Measurements from ENCODE around the gene INIP.
A peak's percentile ranks its signal among the peaks of the same experiment; 100 is the strongest.

Gene INIP

GRCh38 chr9:112753725-112754124 is 35.8 kb upstream of the INIP start:
- Histone ChIP-seq H3K23ac (ENCODE audit: low read length in 2 of 2) (no peak overlapping the region), H3K27ac (ENCODE audit: low read length, poor library complexity, severe bottlenecking) (peak overlapping the region; percentile 1), H3K9me3 (ENCODE audit: control insufficient read depth, low read length) (no peaks in the 10 kb centered on the region), H2AFZ (ENCODE audit: low read depth, low read length) (no peak overlapping the region), H2BK120ac (ENCODE audit: low read depth, low read length) (no peak overlapping the region), H3K18ac (ENCODE audit: low read depth in 1 of 2, low read length in 2 of 2) (no peak overlapping the region), H2BK15ac (ENCODE audit: low read depth, poor library complexity, severe bottlenecking) (no peak overlapping the region), H3K4me1 (ENCODE audit: control insufficient read depth, insufficient read depth, low read depth, low read length) (peaks cover 16% of the 10 kb centered on the region), H4K8ac (ENCODE audit: low read length) (no peak overlapping the region), H3K79me1 (replicated peaks; ENCODE audit: low read length, poor library complexity, severe bottlenecking) (peaks cover 31% of the 10 kb centered on the region), H2AK5ac (ENCODE audit: low read length, severe bottlenecking) (peak overlapping the region; percentile 91), H3K14ac (ENCODE audit: low read length in 2 of 2) (peak overlapping the region in 1 of 2 experiments; percentile 27), H4K91ac (ENCODE audit: low read length) (no peak overlapping the region), H2BK12ac (ENCODE audit: low read length in 2 of 2) (peak overlapping the region in 1 of 2 experiments; percentile 75), H3K4ac (ENCODE audit: low read depth in 1 of 2, low read length in 2 of 2) (no peak overlapping the region), H3K4me3 (ENCODE audit: insufficient read depth in 1 of 2, low read depth in 1 of 2, low read length in 2 of 2) (no peak overlapping the region), H3K9ac (ENCODE audit: low read length) (peak overlapping the region; percentile 39), H3K36me3 (ENCODE audit: control insufficient read depth in 1 of 2, insufficient read depth in 2 of 2, low read depth in 1 of 2, low read length in 2 of 2) (peaks cover 0 to 4% of the 10 kb centered on the region in 2 experiments), H3K4me2 (ENCODE audit: low read length, poor library complexity, severe bottlenecking) (no peak overlapping the region), H2BK5ac (ENCODE audit: low read depth, low read length, poor library complexity, severe bottlenecking) (no peak overlapping the region), H3K27me3 (ENCODE audit: control insufficient read depth in 1 of 2, insufficient read depth in 1 of 2, low read length in 2 of 2) (no peaks in the 10 kb centered on the region)
- peak; percentile 87 for DNase-seq
- WGBS, result 41% methylated on average over 2 of the region's 2 CpGs

GRCh38 chr9:112752334-112753125 is 34.6 kb upstream of the INIP start:
- no peak overlapping the region for H3K14ac ChIP-seq (ENCODE audit: low read length in 2 of 2)
- no peak overlapping the region for H4K8ac ChIP-seq (ENCODE audit: low read length)
- no peak overlapping the region for H2AK5ac ChIP-seq (ENCODE audit: low read length, severe bottlenecking)
- H3K27ac ChIP-seq (ENCODE audit: low read length, poor library complexity, severe bottlenecking), result no peak overlapping the region
- no peaks in the 10 kb centered on the region for H3K36me3 ChIP-seq (ENCODE audit: control insufficient read depth in 1 of 2, insufficient read depth in 2 of 2, low read depth in 1 of 2, low read length in 2 of 2)
- no peak overlapping the region for H2BK120ac ChIP-seq (ENCODE audit: low read depth, low read length)
- H3K18ac ChIP-seq (ENCODE audit: low read depth in 1 of 2, low read length in 2 of 2), result no peak overlapping the region
- H3K4ac ChIP-seq (ENCODE audit: low read depth in 1 of 2, low read length in 2 of 2), result peak overlapping the region in 1 of 2 experiments; percentile 18
- no peak overlapping the region for H3K4me2 ChIP-seq (ENCODE audit: low read length, poor library complexity, severe bottlenecking)
- H3K4me1 ChIP-seq (ENCODE audit: control insufficient read depth, insufficient read depth, low read depth, low read length), result peaks cover 16% of the 10 kb centered on the region
- no peak overlapping the region for H2AFZ ChIP-seq (ENCODE audit: low read depth, low read length)
- WGBS, result 83% methylated on average over 6 of the region's 6 CpGs
- peak overlapping the region in 1 of 2 experiments; percentile 95 for H3K4me3 ChIP-seq (ENCODE audit: insufficient read depth in 1 of 2, low read depth in 1 of 2, low read length in 2 of 2)
- H2BK15ac ChIP-seq (ENCODE audit: low read depth, poor library complexity, severe bottlenecking), result no peak overlapping the region
- H4K91ac ChIP-seq (ENCODE audit: low read length), result no peak overlapping the region
- no peak overlapping the region for H2BK5ac ChIP-seq (ENCODE audit: low read depth, low read length, poor library complexity, severe bottlenecking)
- no peaks in the 10 kb centered on the region for H3K27me3 ChIP-seq (ENCODE audit: control insufficient read depth in 1 of 2, insufficient read depth in 1 of 2, low read length in 2 of 2)
- H2BK12ac ChIP-seq (ENCODE audit: low read length in 2 of 2), result no peak overlapping the region
- H3K79me1 ChIP-seq (replicated peaks; ENCODE audit: low read length, poor library complexity, severe bottlenecking), result peaks cover 21% of the 10 kb centered on the region
- no peak overlapping the region for H3K23ac ChIP-seq (ENCODE audit: low read length in 2 of 2)
- DNase-seq, result no peak
- H3K9ac ChIP-seq (ENCODE audit: low read length), result peak overlapping the region; percentile 89
- no peaks in the 10 kb centered on the region for H3K9me3 ChIP-seq (ENCODE audit: control insufficient read depth, low read length)

GRCh38 chr9:112751056-112751795 is 33.3 kb upstream of the INIP start:
- Histone ChIP-seq H2BK5ac (ENCODE audit: low read depth, low read length, poor library complexity, severe bottlenecking) (no peak overlapping the region), H3K79me1 (replicated peaks; ENCODE audit: low read length, poor library complexity, severe bottlenecking) (peaks cover 18% of the 10 kb centered on the region), H3K23ac (ENCODE audit: low read length in 2 of 2) (peak overlapping the region; percentile 62 to 66), H3K4me1 (ENCODE audit: control insufficient read depth, insufficient read depth, low read depth, low read length) (peaks cover 16% of the 10 kb centered on the region), H3K9me3 (ENCODE audit: control insufficient read depth, low read length) (no peaks in the 10 kb centered on the region), H3K4me3 (ENCODE audit: insufficient read depth in 1 of 2, low read depth in 1 of 2, low read length in 2 of 2) (peak overlapping the region; percentile 92 to 95), H4K8ac (ENCODE audit: low read length) (peak overlapping the region; percentile 68), H2BK120ac (ENCODE audit: low read depth, low read length) (peak overlapping the region; percentile 71), H3K4me2 (ENCODE audit: low read length, poor library complexity, severe bottlenecking) (peak overlapping the region; percentile 99), H2AK5ac (ENCODE audit: low read length, severe bottlenecking) (no peak overlapping the region), H3K14ac (ENCODE audit: low read length in 2 of 2) (peak overlapping the region in 1 of 2 experiments; percentile 84), H3K4ac (ENCODE audit: low read depth in 1 of 2, low read length in 2 of 2) (peak overlapping the region in 1 of 2 experiments; percentile 80), H3K27me3 (ENCODE audit: control insufficient read depth in 1 of 2, insufficient read depth in 1 of 2, low read length in 2 of 2) (no peaks in the 10 kb centered on the region), H2AFZ (ENCODE audit: low read depth, low read length) (peak overlapping the region; percentile 54), H3K9ac (ENCODE audit: low read length) (peak overlapping the region; percentile 89), H3K18ac (ENCODE audit: low read depth in 1 of 2, low read length in 2 of 2) (peak overlapping the region; percentile 87 to 95), H2BK15ac (ENCODE audit: low read depth, poor library complexity, severe bottlenecking) (peak overlapping the region; percentile 96), H2BK12ac (ENCODE audit: low read length in 2 of 2) (peak overlapping the region; percentile 49 to 91), H4K91ac (ENCODE audit: low read length) (peak overlapping the region; percentile 90), H3K36me3 (ENCODE audit: control insufficient read depth in 1 of 2, insufficient read depth in 2 of 2, low read depth in 1 of 2, low read length in 2 of 2) (no peaks in the 10 kb centered on the region), H3K27ac (ENCODE audit: low read length, poor library complexity, severe bottlenecking) (peak overlapping the region; percentile 73)
- under 1% methylated on average over 44 of the region's 49 CpGs for WGBS
- DNase-seq, result peak; percentile 94

- WGBS, result 0% methylated on average over 22 of the region's 50 CpGs
- Histone ChIP-seq H3K14ac (ENCODE audit: low read length in 2 of 2) (peak overlapping the region in 1 of 2 experiments; percentile 84), H3K9ac (ENCODE audit: low read length) (peak overlapping the region; percentile 89), H2BK12ac (ENCODE audit: low read length in 2 of 2) (peak overlapping the region in 1 of 2 experiments; percentile 91), H2BK15ac (ENCODE audit: low read depth, poor library complexity, severe bottlenecking) (peak overlapping the region; percentile 96), H4K8ac (ENCODE audit: low read length) (no peak overlapping the region), H3K4ac (ENCODE audit: low read depth in 1 of 2, low read length in 2 of 2) (peak overlapping the region in 1 of 2 experiments; percentile 80), H2AFZ (ENCODE audit: low read depth, low read length) (peak overlapping the region; percentile 54), H2BK120ac (ENCODE audit: low read depth, low read length) (peak overlapping the region; percentile 73), H4K91ac (ENCODE audit: low read length) (peak overlapping the region; percentile 90), H3K4me3 (ENCODE audit: insufficient read depth in 1 of 2, low read depth in 1 of 2, low read length in 2 of 2) (peak overlapping the region; percentile 92 to 95), H3K36me3 (ENCODE audit: control insufficient read depth in 1 of 2, insufficient read depth in 2 of 2, low read depth in 1 of 2, low read length in 2 of 2) (no peaks in the 10 kb centered on the region), H3K9me3 (ENCODE audit: control insufficient read depth, low read length) (no peaks in the 10 kb centered on the region), H3K27me3 (ENCODE audit: control insufficient read depth in 1 of 2, insufficient read depth in 1 of 2, low read length in 2 of 2) (no peaks in the 10 kb centered on the region), H3K23ac (ENCODE audit: low read length in 2 of 2) (peak overlapping the region in 1 of 2 experiments; percentile 66), H3K4me1 (ENCODE audit: control insufficient read depth, insufficient read depth, low read depth, low read length) (peaks cover 16% of the 10 kb centered on the region), H3K79me1 (replicated peaks; ENCODE audit: low read length, poor library complexity, severe bottlenecking) (peaks cover 18% of the 10 kb centered on the region), H3K18ac (ENCODE audit: low read depth in 1 of 2, low read length in 2 of 2) (peak overlapping the region; percentile 87 to 95), H3K27ac (ENCODE audit: low read length, poor library complexity, severe bottlenecking) (no peak overlapping the region), H2AK5ac (ENCODE audit: low read length, severe bottlenecking) (no peak overlapping the region), H2BK5ac (ENCODE audit: low read depth, low read length, poor library complexity, severe bottlenecking) (no peak overlapping the region), H3K4me2 (ENCODE audit: low read length, poor library complexity, severe bottlenecking) (peak overlapping the region; percentile 99)
- DNase-seq, result no peak
Observed at GRCh38 chr9:112750764-112751055, 32.8 kb upstream of the INIP start.
